Putamen (tissue), 1 donor: Measurements from ENCODE around the gene GCK.

Experiments used
- DNase-seq: peaks from one replicate; pipeline ENCODE4 v3.0.0-alpha.2; 2016; ENCODE audit warnings: low spot score

The GCK gene

GRCh38 chr7:44189286-44189992 is at the start of gene GCK:
Gene GCK, minus strand, starts transcription at chr7:44189439. Its CDS starts 486 bp downstream, at chr7:44188953.
- no peak for DNase-seq

- DNase-seq = no peak
Observed at GRCh38 chr7:44238116-44238695, 49.0 kb upstream of the GCK start.

- DNase-seq = no peak
Observed at GRCh38 chr7:44237696-44238095, 48.5 kb upstream of the GCK start.

GRCh38 chr7:44236333-44236728 is 47.1 kb upstream of the GCK start:
- no peak for DNase-seq

- DNase-seq = no peak
Observed at GRCh38 chr7:44235582-44236332, 46.5 kb upstream of the GCK start.

GRCh38 chr7:44235066-44235465 is 45.8 kb upstream of the GCK start:
- DNase-seq = no peak

- no peak for DNase-seq
Observed at GRCh38 chr7:44232901-44233715, 43.9 kb upstream of the GCK start.

GRCh38 chr7:44232396-44232795 is 43.2 kb upstream of the GCK start:
- no peak for DNase-seq

- no peak for DNase-seq
Observed at GRCh38 chr7:44231088-44231487, 41.8 kb upstream of the GCK start.

- DNase-seq = no peak
Observed at GRCh38 chr7:44230286-44230685, 41.0 kb upstream of the GCK start.

- DNase-seq = no peak
Observed at GRCh38 chr7:44229546-44230105, 40.4 kb upstream of the GCK start.

GRCh38 chr7:44228571-44229350 is 39.5 kb upstream of the GCK start:
- no peak for DNase-seq

GRCh38 chr7:44227911-44228310 is 38.7 kb upstream of the GCK start:
- DNase-seq = no peak

GRCh38 chr7:44226396-44226753 is 37.1 kb upstream of the GCK start:
- DNase-seq = no peak

GRCh38 chr7:44225566-44226395 is 36.5 kb upstream of the GCK start:
- no peak for DNase-seq

GRCh38 chr7:44224974-44225565 is 35.8 kb upstream of the GCK start:
- DNase-seq = no peak

GRCh38 chr7:44224080-44224973 is 35.1 kb upstream of the GCK start:
- DNase-seq = no peak

GRCh38 chr7:44223362-44224079 is 34.3 kb upstream of the GCK start:
- DNase-seq = no peak
